ENCODE results near the gene SAP130. TPM values are rescaled to one million over a fixed set of nuclear protein-coding genes. Genes with fewer than 3 reads are reported as not detected.

SAP130 gene
- total RNA-seq, 1 donor from 2014 or later, result 14.2 TPM

GRCh38 chr2:128008074-128008672 lies 19.7 kb downstream of the SAP130 start:
- Histone ChIP-seq H3K4me3 (no peak overlapping the region), H3K4me1 (no peaks in the 10 kb centered on the region), H3K27me3 (ENCODE audit: low read depth) (no peaks in the 10 kb centered on the region), H3K27ac (replicated peaks) (no peak overlapping the region), H3K9me3 (replicated peaks) (no peaks in the 10 kb centered on the region), H3K36me3 (peaks cover 94% of the 10 kb centered on the region)
- DNase-seq, result no peak
- TF ChIP-seq CTCF (IDR thresholded peaks at IDR 0.05; ENCODE audit: borderline replicate concordance), result no peak
- intact Hi-C loops (cut with micrococcal nuclease), result no loop called here

GRCh38 chr2:128004509-128004908 lies 23.4 kb downstream of the SAP130 start:
- H3K9me3 ChIP-seq (replicated peaks), result no peaks in the 10 kb centered on the region
- no peak overlapping the region for H3K27ac ChIP-seq (replicated peaks)
- no peaks in the 10 kb centered on the region for H3K27me3 ChIP-seq (ENCODE audit: low read depth)
- intact Hi-C loops (cut with micrococcal nuclease), result no loop called here
- no peaks in the 10 kb centered on the region for H3K4me1 ChIP-seq
- DNase-seq, result no peak
- no peak for TF ChIP-seq CTCF (IDR thresholded peaks at IDR 0.05; ENCODE audit: borderline replicate concordance)
- H3K36me3 ChIP-seq, result peaks cover 92% of the 10 kb centered on the region
- no peak overlapping the region for H3K4me3 ChIP-seq

- no peak overlapping the region for H3K4me3 ChIP-seq
- H3K27me3 ChIP-seq (ENCODE audit: low read depth), result no peaks in the 10 kb centered on the region
- peaks cover 92% of the 10 kb centered on the region for H3K36me3 ChIP-seq
- no peaks in the 10 kb centered on the region for H3K4me1 ChIP-seq
- no peak for DNase-seq
- TF ChIP-seq CTCF (IDR thresholded peaks at IDR 0.05; ENCODE audit: borderline replicate concordance), result no peak
- no peaks in the 10 kb centered on the region for H3K9me3 ChIP-seq (replicated peaks)
- no peak overlapping the region for H3K27ac ChIP-seq (replicated peaks)
- intact Hi-C loops (cut with micrococcal nuclease), result no loop called here
Measured at GRCh38 chr2:128003463-128003862, 24.4 kb downstream of the SAP130 start.

GRCh38 chr2:127996160-127996559 lies 31.7 kb downstream of the SAP130 start:
- Histone ChIP-seq H3K36me3 (peaks cover 74% of the 10 kb centered on the region), H3K9me3 (replicated peaks) (no peaks in the 10 kb centered on the region), H3K4me1 (peaks cover 8% of the 10 kb centered on the region), H3K27me3 (ENCODE audit: low read depth) (no peaks in the 10 kb centered on the region), H3K27ac (replicated peaks) (no peak overlapping the region), H3K4me3 (no peak overlapping the region)
- DNase-seq, result no peak
- TF ChIP-seq CTCF (IDR thresholded peaks at IDR 0.05; ENCODE audit: borderline replicate concordance), result no peak
- intact Hi-C loops (cut with micrococcal nuclease), result no loop called here

- peaks cover 71% of the 10 kb centered on the region for H3K36me3 ChIP-seq
- no peaks in the 10 kb centered on the region for H3K9me3 ChIP-seq (replicated peaks)
- DNase-seq, result no peak
- no peak for TF ChIP-seq CTCF (IDR thresholded peaks at IDR 0.05; ENCODE audit: borderline replicate concordance)
- H3K27me3 ChIP-seq (ENCODE audit: low read depth), result no peaks in the 10 kb centered on the region
- no peak overlapping the region for H3K4me3 ChIP-seq
- intact Hi-C loops (cut with micrococcal nuclease), result no loop called here
- peaks cover 8% of the 10 kb centered on the region for H3K4me1 ChIP-seq
- H3K27ac ChIP-seq (replicated peaks), result no peak overlapping the region
Measured at GRCh38 chr2:127995725-127996124, 32.1 kb downstream of the SAP130 start.
